KMS-11 (cell line): ENCODE data around the gene DDX5.

ENCODE experiments used
- H2AFZ ChIP-seq: fragments of 200-600 bp; sonication (generic); 2 replicates; pipeline ENCODE4 v1.6.1; 2016; ENCODE audit warnings: antibody characterized with exemption, mixed run types, low read depth
- H3K27ac ChIP-seq: fragments of 200-600 bp; sonication (generic); 2 replicates; pipeline ENCODE4 v1.6.1; 2016; ENCODE audit warnings: mild to moderate bottlenecking, mixed run types
- H3K27me3 ChIP-seq: fragments of 200-600 bp; sonication (generic); 2 replicates; pipeline ENCODE4 v1.6.1; 2017; ENCODE audit warnings: mild to moderate bottlenecking, low read depth, mixed run types, moderate library complexity; ENCODE audit not compliant: insufficient read depth
- H3K36me3 ChIP-seq: fragments of 200-600 bp; sonication (generic); 2 replicates; pipeline ENCODE4 v1.6.1; 2017; ENCODE audit warnings: mild to moderate bottlenecking, mixed run types; ENCODE audit not compliant: insufficient read depth
- H3K4me1 ChIP-seq: fragments of 200-600 bp; sonication (generic); 2 replicates; pipeline ENCODE4 v1.6.1; 2016; ENCODE audit warnings: mild to moderate bottlenecking, low read depth, mixed run types; ENCODE audit not compliant: poor library complexity, severe bottlenecking
- H3K4me2 ChIP-seq: fragments of 200-600 bp; sonication (generic); 2 replicates; pipeline ENCODE4 v1.7.0; 2016; ENCODE audit warnings: mild to moderate bottlenecking, mixed run types
- H3K4me3 ChIP-seq: fragments of 200-600 bp; sonication (generic); IDR thresholded peaks from 2 replicates; pipeline ENCODE4 v1.6.1; 2017; ENCODE audit warnings: low read depth, low read length, mixed read lengths; ENCODE audit not compliant: insufficient read depth
- H3K79me2 ChIP-seq: fragments of 200-600 bp; sonication (generic); 2 replicates; pipeline ENCODE4 v1.6.1; 2016; ENCODE audit warnings: low read depth, mixed run types; ENCODE audit not compliant: insufficient read depth
- H3K9ac ChIP-seq: fragments of 200-600 bp; sonication (generic); 2 replicates; pipeline ENCODE4 v1.6.1; 2016; ENCODE audit warnings: mild to moderate bottlenecking, mixed run types
- H4K20me1 ChIP-seq: fragments of 200-600 bp; sonication (generic); 2 replicates; pipeline ENCODE4 v1.6.1; 2016; ENCODE audit warnings: mild to moderate bottlenecking, mixed run types; ENCODE audit not compliant: insufficient read depth
- TF ChIP-seq, protein P1 (sequence below): fragments of 200-600 bp; sonication (generic); conservative IDR thresholded peaks from 2 replicates; pipeline ENCODE4 v1.6.1; 2017; ENCODE audit warnings: low read depth, mild to moderate bottlenecking, antibody characterized with exemption, low read length, moderate library complexity, mixed read lengths

The DDX5 gene

DNA sequence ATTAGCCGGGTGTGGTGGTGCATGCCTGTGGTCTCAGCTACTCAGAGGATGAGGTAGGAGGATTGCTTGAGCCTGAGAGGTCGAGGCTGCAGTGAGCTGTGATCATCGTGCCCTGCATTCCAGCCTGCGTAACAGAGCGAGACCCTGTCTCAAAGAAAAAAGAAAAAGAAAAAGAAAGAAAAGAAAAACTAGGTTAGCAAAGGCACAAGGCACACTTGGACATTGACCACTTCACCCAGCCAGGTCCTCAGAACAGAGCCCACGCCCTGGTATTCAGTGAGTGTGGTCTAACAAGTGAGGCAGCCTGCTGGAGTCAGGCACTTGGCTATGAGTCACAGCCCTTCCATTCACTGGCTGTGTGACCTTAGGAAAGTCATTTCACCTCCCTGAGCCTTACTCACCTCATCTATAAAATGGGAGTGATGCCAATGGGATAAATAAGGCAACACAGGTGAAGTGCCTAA is 46.8 kb downstream of the DDX5 start:
- Histone ChIP-seq H3K4me1 (peaks cover 4% of the 10 kb centered on the region), H4K20me1 (no peaks in the 10 kb centered on the region), H3K27me3 (no peaks in the 10 kb centered on the region), H3K79me2 (no peaks in the 10 kb centered on the region), H3K27ac (no peak overlapping the region), H3K4me2 (no peak overlapping the region), H3K9ac (no peak overlapping the region), H3K36me3 (no peaks in the 10 kb centered on the region), H3K4me3 (no peak overlapping the region), H2AFZ (no peak overlapping the region)
- TF ChIP-seq, protein P1, sequence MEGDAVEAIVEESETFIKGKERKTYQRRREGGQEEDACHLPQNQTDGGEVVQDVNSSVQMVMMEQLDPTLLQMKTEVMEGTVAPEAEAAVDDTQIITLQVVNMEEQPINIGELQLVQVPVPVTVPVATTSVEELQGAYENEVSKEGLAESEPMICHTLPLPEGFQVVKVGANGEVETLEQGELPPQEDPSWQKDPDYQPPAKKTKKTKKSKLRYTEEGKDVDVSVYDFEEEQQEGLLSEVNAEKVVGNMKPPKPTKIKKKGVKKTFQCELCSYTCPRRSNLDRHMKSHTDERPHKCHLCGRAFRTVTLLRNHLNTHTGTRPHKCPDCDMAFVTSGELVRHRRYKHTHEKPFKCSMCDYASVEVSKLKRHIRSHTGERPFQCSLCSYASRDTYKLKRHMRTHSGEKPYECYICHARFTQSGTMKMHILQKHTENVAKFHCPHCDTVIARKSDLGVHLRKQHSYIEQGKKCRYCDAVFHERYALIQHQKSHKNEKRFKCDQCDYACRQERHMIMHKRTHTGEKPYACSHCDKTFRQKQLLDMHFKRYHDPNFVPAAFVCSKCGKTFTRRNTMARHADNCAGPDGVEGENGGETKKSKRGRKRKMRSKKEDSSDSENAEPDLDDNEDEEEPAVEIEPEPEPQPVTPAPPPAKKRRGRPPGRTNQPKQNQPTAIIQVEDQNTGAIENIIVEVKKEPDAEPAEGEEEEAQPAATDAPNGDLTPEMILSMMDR = no peak

DNA sequence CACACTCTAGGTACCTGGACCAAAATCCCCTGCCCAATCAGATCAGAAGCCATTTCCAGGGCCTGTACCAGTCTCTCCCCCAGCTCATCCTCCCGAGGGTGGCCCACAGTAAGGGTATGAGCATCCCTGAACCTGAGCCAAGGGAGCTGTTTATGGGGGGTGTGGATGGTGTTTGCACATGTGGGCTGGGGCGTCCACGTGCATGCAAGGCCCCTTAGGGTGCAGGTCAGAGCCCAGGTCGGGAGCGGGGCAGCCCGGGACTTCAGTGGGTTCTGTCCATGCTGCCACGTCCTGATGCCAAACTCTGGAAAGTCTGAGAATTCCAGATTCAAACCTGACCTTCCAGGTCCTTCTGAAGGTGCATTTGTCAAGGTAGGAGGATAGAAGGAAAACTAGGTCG is 47.3 kb downstream of the DDX5 start:
- Histone ChIP-seq H4K20me1 (no peaks in the 10 kb centered on the region), H3K79me2 (no peaks in the 10 kb centered on the region), H3K4me1 (peaks cover 4% of the 10 kb centered on the region), H3K4me3 (no peak overlapping the region), H3K27ac (no peak overlapping the region), H3K4me2 (no peak overlapping the region), H3K36me3 (no peaks in the 10 kb centered on the region), H3K9ac (no peak overlapping the region), H3K27me3 (no peaks in the 10 kb centered on the region), H2AFZ (no peak overlapping the region)
- TF ChIP-seq, protein P1 = no peak

DNA sequence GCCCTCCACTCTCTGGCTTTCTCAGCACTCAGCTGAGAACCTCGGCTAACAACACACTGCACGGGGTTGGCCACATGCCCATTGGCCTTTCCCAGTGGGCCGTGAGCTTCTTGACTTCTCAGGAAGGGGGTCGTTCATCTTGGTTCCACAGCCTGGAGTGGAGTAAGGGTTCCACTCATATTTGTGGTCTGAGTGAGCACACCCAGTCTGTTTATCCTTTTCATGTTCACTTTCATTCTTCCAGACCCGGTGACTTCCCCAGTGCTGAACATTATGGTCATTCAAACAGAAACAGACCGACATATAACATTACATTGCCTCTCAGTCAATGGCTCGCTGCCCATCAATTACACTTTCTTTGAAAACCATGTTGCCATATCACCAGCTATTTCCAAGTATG is 48.9 kb downstream of the DDX5 start:
- H3K9ac ChIP-seq = no peak overlapping the region
- TF ChIP-seq, protein P1 = no peak
- no peaks in the 10 kb centered on the region for H3K36me3 ChIP-seq
- H3K4me2 ChIP-seq = no peak overlapping the region
- no peaks in the 10 kb centered on the region for H3K27me3 ChIP-seq
- peaks cover 4% of the 10 kb centered on the region for H3K4me1 ChIP-seq
- no peaks in the 10 kb centered on the region for H4K20me1 ChIP-seq
- no peak overlapping the region for H2AFZ ChIP-seq
- H3K4me3 ChIP-seq = no peak overlapping the region
- no peaks in the 10 kb centered on the region for H3K79me2 ChIP-seq
- no peak overlapping the region for H3K27ac ChIP-seq

DNA sequence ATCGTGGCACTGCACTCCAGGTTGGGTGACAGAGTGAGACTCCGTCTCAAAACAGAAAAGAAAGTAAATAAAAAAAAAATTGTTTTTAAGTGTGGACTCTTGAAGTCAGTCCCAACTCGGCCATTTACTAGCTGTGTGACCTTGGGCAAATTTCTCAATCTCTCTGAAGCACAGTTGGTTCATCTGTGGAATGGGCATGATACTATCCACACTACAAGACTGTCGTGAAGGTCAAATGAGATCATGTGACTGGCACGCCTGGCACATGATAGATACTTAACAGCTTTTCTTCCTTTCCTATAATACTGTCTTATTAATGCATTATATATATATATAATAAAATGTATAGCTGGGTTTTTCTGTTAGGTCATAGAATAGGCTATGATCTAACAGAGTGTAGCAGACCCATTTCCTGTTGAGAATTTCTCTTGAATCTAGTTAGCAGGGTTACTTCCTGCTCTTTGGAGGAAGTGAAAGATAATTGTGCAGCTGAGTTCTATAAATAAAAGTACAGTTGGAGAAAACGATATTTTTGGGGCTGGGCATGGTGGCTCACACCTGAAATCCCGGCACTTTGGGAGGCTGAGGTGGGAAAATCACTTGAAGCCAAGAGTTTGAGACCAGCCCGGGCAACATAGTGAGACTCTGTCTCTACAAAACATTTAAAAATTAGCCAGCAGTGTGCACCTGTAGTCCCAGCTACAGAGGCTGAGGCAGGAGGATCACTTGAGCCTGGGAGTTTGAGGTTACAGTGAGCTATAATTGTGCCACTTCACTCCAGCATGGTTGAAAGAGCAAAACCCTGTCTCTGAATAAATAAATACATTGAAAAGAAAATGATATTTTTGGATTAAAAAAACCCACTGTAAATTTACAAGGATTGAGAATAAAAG is 49.9 kb downstream of the DDX5 start:
- Histone ChIP-seq H3K27ac (no peak overlapping the region), H2AFZ (peak overlapping the region; percentile 57; the same call in 1 of the 2 replicates), H4K20me1 (no peaks in the 10 kb centered on the region), H3K4me2 (no peak overlapping the region), H3K9ac (no peak overlapping the region), H3K4me1 (peaks cover 4% of the 10 kb centered on the region), H3K36me3 (no peaks in the 10 kb centered on the region), H3K27me3 (no peaks in the 10 kb centered on the region), H3K79me2 (no peaks in the 10 kb centered on the region), H3K4me3 (no peak overlapping the region)
- TF ChIP-seq, protein P1 = no peak
